SK-N-SH treated with all-trans-retinoic acid at 6 μM for 48 hours (cell line): ENCODE data around the gene VWA3A.

Source experiments
- ATAC-seq: fragments of 200-7000 bp; cut with Tn5 transposase; 3 replicates; pipeline ENCODE4 v1.9.1; 2020; ENCODE audit warnings: mild to moderate bottlenecking, moderate library complexity
- ARNTL ChIP-seq: fragments of 450-650 bp; formaldehyde crosslinking; IDR thresholded peaks from 2 replicates; pipeline ENCODE4 v1.5.0; 2020; ENCODE audit warnings: low read depth, mild to moderate bottlenecking, moderate library complexity, borderline replicate concordance
- BACH2 ChIP-seq: fragments of 250-450 bp; sonication (Bioruptor Pico); IDR thresholded peaks from 2 replicates; pipeline ENCODE4 v1.9.0; 2021; ENCODE audit warnings: mild to moderate bottlenecking, borderline replicate concordance
- CSDC2 ChIP-seq: fragments of 250-450 bp; sonication (Bioruptor Pico); IDR thresholded peaks from 2 replicates; pipeline ENCODE4 v1.5.0; 2020; ENCODE audit warnings: mild to moderate bottlenecking, moderate library complexity
- ESRRG ChIP-seq: fragments of 250-450 bp; sonication (Bioruptor Pico); IDR thresholded peaks from 2 replicates; pipeline ENCODE4 v1.6.1; 2021; ENCODE audit warnings: mild to moderate bottlenecking
- GLIS3 ChIP-seq: fragments of 250-450 bp; sonication (Bioruptor Pico); IDR thresholded peaks from 2 replicates; pipeline ENCODE4 v1.5.0; 2020; ENCODE audit warnings: mild to moderate bottlenecking, moderate library complexity
- ISL1 ChIP-seq: fragments of 250-450 bp; sonication (Bioruptor Pico); IDR thresholded peaks from 2 replicates; pipeline ENCODE4 v2.1.2; 2022; ENCODE audit warnings: mild to moderate bottlenecking, moderate library complexity
- OSR1 ChIP-seq: fragments of 250-450 bp; sonication (Bioruptor Pico); IDR thresholded peaks from 2 replicates; pipeline ENCODE4 v1.8.0; 2022; ENCODE audit warnings: moderate library complexity, mild to moderate bottlenecking, inconsistent platforms
- PPARA ChIP-seq: fragments of 250-450 bp; sonication (Bioruptor Pico); IDR thresholded peaks from 2 replicates; pipeline ENCODE4 v1.5.0; 2020; ENCODE audit warnings: mild to moderate bottlenecking, borderline replicate concordance
- RARB ChIP-seq: fragments of 250-450 bp; sonication (Bioruptor Pico); IDR thresholded peaks from 2 replicates; pipeline ENCODE4 v1.8.0; 2021; ENCODE audit warnings: mild to moderate bottlenecking, moderate library complexity
- SNAI2 ChIP-seq: fragments of 250-450 bp; sonication (Bioruptor Pico); IDR thresholded peaks from 2 replicates; pipeline ENCODE4 v1.5.0; 2020; ENCODE audit warnings: mild to moderate bottlenecking, moderate library complexity
- TCF4 ChIP-seq: fragments of 250-450 bp; sonication (Bioruptor Pico); IDR thresholded peaks from 2 replicates; pipeline ENCODE4 v1.8.0; 2021; ENCODE audit warnings: mild to moderate bottlenecking, moderate library complexity, borderline replicate concordance
- TOX ChIP-seq: fragments of 250-450 bp; sonication (Bioruptor Pico); IDR thresholded peaks from 2 replicates; pipeline ENCODE4 v1.8.0; 2021; ENCODE audit warnings: mild to moderate bottlenecking, moderate library complexity, borderline replicate concordance
- ZC3H10 ChIP-seq: fragments of 250-450 bp; sonication (Bioruptor Pico); IDR thresholded peaks from 2 replicates; pipeline ENCODE4 v1.5.1; 2021; ENCODE audit warnings: mild to moderate bottlenecking, moderate library complexity
- ZFP3 ChIP-seq: fragments of 250-450 bp; sonication (Bioruptor Pico); IDR thresholded peaks from 2 replicates; pipeline ENCODE4 v1.5.0; 2020; ENCODE audit warnings: mild to moderate bottlenecking, moderate library complexity
- ZFP30 ChIP-seq: fragments of 450-650 bp; formaldehyde crosslinking; IDR thresholded peaks from 2 replicates; pipeline ENCODE4 v1.5.0; 2022; ENCODE audit warnings: mild to moderate bottlenecking, moderate library complexity
- ZNF70 ChIP-seq: fragments of 450-650 bp; formaldehyde crosslinking; IDR thresholded peaks from 2 replicates; pipeline ENCODE4 v1.5.0; 2020; ENCODE audit warnings: mild to moderate bottlenecking, moderate library complexity
- ZNF8 ChIP-seq: fragments of 450-650 bp; formaldehyde crosslinking; IDR thresholded peaks from 2 replicates; pipeline ENCODE4 v1.5.0; 2020; ENCODE audit warnings: mild to moderate bottlenecking, moderate library complexity
- TF ChIP-seq, protein P1 (sequence below): fragments of 250-450 bp; sonication (Bioruptor Pico); IDR thresholded peaks from 2 replicates; pipeline ENCODE4 v1.5.1; 2021; ENCODE audit warnings: mild to moderate bottlenecking, moderate library complexity
- TF ChIP-seq, protein P2 (sequence below): fragments of 250-450 bp; sonication (Bioruptor Pico); IDR thresholded peaks from 2 replicates; pipeline ENCODE4 v1.5.1; 2020; ENCODE audit warnings: low read depth, mild to moderate bottlenecking, moderate library complexity
- TF ChIP-seq, protein P3 (sequence below): fragments of 250-450 bp; sonication (Bioruptor Pico); IDR thresholded peaks from 2 replicates; pipeline ENCODE4 v1.8.0; 2020; ENCODE audit warnings: mild to moderate bottlenecking, moderate library complexity, borderline replicate concordance
- TF ChIP-seq, protein P4 (sequence below): fragments of 250-450 bp; sonication (Bioruptor Pico); IDR thresholded peaks from 2 replicates; pipeline ENCODE4 v1.5.0; 2020; ENCODE audit warnings: mild to moderate bottlenecking, moderate library complexity
- TF ChIP-seq, protein P5 (sequence below): fragments of 250-450 bp; sonication (Bioruptor Pico); IDR thresholded peaks from 2 replicates; pipeline ENCODE4 v1.8.0; 2021; ENCODE audit warnings: low read depth, mild to moderate bottlenecking, moderate library complexity, borderline replicate concordance

VWA3A gene

DNA sequence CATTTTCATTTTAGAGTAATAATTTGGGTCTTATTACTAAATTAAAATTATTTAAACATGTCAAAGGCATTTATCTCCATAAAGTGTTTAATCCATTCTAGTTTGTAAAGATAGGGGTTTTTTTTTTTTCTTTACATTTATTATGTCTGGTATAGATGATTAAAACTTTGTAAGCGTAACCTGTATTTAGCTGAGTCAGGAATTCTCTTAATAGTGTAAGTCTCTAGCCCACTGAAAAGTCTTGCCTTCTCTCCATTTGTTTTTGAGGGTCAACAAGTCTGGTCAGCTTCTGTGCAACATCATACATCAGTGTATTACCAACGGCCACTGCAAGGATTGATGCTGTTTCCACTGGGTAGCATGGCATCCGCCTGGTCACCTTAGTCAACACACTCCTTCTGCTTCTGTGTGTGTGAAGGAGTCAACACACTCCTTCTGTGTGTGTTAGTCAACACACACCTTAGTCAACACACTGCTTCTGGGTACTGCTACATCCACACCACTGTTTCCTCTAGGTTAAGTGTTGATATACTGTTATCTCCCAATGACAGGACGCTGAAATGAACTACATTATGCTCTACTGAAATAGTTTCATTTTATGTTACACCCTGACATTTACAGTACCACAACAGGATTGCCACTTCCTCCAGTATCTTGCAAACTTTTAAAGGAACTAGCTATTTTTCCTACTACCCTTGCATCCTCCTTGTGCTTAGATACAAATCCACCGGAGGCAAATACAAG, 37.3 kb upstream of the VWA3A start:
- TF ChIP-seq, protein P1, sequence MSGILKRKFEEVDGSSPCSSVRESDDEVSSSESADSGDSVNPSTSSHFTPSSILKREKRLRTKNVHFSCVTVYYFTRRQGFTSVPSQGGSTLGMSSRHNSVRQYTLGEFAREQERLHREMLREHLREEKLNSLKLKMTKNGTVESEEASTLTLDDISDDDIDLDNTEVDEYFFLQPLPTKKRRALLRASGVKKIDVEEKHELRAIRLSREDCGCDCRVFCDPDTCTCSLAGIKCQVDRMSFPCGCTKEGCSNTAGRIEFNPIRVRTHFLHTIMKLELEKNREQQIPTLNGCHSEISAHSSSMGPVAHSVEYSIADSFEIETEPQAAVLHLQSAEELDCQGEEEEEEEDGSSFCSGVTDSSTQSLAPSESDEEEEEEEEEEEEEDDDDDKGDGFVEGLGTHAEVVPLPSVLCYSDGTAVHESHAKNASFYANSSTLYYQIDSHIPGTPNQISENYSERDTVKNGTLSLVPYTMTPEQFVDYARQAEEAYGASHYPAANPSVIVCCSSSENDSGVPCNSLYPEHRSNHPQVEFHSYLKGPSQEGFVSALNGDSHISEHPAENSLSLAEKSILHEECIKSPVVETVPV, result no peak
- TF ChIP-seq ISL1 (no peak), CSDC2 (no peak), ZC3H10 (CRISPR knock-in tag) (no peak), SNAI2 (CRISPR knock-in tag) (no peak)
- TF ChIP-seq, protein P2, sequence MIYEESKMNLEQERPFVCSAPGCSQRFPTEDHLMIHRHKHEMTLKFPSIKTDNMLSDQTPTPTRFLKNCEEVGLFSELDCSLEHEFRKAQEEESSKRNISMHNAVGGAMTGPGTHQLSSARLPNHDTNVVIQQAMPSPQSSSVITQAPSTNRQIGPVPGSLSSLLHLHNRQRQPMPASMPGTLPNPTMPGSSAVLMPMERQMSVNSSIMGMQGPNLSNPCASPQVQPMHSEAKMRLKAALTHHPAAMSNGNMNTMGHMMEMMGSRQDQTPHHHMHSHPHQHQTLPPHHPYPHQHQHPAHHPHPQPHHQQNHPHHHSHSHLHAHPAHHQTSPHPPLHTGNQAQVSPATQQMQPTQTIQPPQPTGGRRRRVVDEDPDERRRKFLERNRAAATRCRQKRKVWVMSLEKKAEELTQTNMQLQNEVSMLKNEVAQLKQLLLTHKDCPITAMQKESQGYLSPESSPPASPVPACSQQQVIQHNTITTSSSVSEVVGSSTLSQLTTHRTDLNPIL, result no peak
- TF ChIP-seq, all 23 proteins: peak for 0
- ATAC-seq, result no peak

DNA sequence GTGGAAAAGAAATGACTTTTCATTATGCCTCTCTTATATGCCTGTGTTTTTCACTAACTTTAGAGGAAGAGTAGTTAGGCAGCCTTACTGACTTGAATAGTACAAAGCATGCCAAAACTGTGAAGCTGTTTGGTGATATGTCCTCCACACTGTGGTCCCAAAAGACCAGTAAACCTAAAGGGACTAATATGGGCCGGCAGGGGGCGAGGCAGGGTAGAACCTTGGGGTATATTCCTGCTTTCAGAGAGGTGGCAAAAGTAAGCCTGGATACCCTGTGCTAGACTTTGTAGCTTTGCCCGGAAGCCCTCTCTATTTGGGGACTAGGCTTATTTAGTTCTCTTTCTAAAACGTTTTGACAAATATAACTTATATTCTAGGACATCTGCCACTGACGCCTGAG, 36.5 kb upstream of the VWA3A start:
- ATAC-seq, result no peak
- TF ChIP-seq BACH2 (CRISPR knock-in tag) (no peak), TOX (CRISPR knock-in tag) (no peak), RARB (CRISPR knock-in tag) (no peak), CSDC2 (no peak), ZNF70 (CRISPR knock-in tag) (no peak), ZFP30 (CRISPR knock-in tag) (no peak), ISL1 (no peak), ZNF8 (no peak), OSR1 (CRISPR knock-in tag) (no peak), ESRRG (CRISPR knock-in tag) (no peak), ZFP3 (no peak)
- TF ChIP-seq, protein P3, sequence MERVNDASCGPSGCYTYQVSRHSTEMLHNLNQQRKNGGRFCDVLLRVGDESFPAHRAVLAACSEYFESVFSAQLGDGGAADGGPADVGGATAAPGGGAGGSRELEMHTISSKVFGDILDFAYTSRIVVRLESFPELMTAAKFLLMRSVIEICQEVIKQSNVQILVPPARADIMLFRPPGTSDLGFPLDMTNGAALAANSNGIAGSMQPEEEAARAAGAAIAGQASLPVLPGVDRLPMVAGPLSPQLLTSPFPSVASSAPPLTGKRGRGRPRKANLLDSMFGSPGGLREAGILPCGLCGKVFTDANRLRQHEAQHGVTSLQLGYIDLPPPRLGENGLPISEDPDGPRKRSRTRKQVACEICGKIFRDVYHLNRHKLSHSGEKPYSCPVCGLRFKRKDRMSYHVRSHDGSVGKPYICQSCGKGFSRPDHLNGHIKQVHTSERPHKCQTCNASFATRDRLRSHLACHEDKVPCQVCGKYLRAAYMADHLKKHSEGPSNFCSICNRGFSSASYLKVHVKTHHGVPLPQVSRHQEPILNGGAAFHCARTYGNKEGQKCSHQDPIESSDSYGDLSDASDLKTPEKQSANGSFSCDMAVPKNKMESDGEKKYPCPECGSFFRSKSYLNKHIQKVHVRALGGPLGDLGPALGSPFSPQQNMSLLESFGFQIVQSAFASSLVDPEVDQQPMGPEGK (CRISPR knock-in tag), result no peak
- TF ChIP-seq, protein P1, result no peak

GRCh38 chr16:22063888-22064467, 28.4 kb upstream of the VWA3A start:
- ATAC-seq, result no peak
- TF ChIP-seq, protein P4, sequence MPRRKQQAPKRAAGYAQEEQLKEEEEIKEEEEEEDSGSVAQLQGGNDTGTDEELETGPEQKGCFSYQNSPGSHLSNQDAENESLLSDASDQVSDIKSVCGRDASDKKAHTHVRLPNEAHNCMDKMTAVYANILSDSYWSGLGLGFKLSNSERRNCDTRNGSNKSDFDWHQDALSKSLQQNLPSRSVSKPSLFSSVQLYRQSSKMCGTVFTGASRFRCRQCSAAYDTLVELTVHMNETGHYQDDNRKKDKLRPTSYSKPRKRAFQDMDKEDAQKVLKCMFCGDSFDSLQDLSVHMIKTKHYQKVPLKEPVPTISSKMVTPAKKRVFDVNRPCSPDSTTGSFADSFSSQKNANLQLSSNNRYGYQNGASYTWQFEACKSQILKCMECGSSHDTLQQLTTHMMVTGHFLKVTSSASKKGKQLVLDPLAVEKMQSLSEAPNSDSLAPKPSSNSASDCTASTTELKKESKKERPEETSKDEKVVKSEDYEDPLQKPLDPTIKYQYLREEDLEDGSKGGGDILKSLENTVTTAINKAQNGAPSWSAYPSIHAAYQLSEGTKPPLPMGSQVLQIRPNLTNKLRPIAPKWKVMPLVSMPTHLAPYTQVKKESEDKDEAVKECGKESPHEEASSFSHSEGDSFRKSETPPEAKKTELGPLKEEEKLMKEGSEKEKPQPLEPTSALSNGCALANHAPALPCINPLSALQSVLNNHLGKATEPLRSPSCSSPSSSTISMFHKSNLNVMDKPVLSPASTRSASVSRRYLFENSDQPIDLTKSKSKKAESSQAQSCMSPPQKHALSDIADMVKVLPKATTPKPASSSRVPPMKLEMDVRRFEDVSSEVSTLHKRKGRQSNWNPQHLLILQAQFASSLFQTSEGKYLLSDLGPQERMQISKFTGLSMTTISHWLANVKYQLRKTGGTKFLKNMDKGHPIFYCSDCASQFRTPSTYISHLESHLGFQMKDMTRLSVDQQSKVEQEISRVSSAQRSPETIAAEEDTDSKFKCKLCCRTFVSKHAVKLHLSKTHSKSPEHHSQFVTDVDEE (CRISPR knock-in tag), result no peak
- no peak for TF ChIP-seq PPARA
- TF ChIP-seq, protein P5, sequence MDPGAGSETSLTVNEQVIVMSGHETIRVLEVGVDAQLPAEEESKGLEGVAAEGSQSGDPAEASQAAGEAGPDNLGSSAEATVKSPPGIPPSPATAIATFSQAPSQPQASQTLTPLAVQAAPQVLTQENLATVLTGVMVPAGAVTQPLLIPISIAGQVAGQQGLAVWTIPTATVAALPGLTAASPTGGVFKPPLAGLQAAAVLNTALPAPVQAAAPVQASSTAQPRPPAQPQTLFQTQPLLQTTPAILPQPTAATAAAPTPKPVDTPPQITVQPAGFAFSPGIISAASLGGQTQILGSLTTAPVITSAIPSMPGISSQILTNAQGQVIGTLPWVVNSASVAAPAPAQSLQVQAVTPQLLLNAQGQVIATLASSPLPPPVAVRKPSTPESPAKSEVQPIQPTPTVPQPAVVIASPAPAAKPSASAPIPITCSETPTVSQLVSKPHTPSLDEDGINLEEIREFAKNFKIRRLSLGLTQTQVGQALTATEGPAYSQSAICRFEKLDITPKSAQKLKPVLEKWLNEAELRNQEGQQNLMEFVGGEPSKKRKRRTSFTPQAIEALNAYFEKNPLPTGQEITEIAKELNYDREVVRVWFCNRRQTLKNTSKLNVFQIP (CRISPR knock-in tag), result no peak
- no peak for TF ChIP-seq TCF4 (CRISPR knock-in tag)
- no peak for TF ChIP-seq ISL1
- no peak for TF ChIP-seq ARNTL (CRISPR knock-in tag)
- TF ChIP-seq CSDC2, result no peak
- TF ChIP-seq, protein P1, result no peak
- no peak for TF ChIP-seq GLIS3 (CRISPR knock-in tag)
- no peak for TF ChIP-seq TOX (CRISPR knock-in tag)
- TF ChIP-seq, protein P2, result no peak
- no peak for TF ChIP-seq BACH2 (CRISPR knock-in tag)
- TF ChIP-seq ZFP3, result no peak
- no peak for TF ChIP-seq ZFP30 (CRISPR knock-in tag)
